Heart left ventricle (tissue), 16 donors: Measurements from ENCODE around the gene CITED2. TPM values are rescaled to one million over a fixed set of nuclear protein-coding genes. Genes with fewer than 3 reads are reported as not detected.

ENCODE experiments used
- ATAC-seq, 4 donors: fragments of 200-7000 bp; cut with Tn5 transposase; one replicate each; pipeline ENCODE4 v1.9.1; 2020 to 2022; ENCODE audit warnings: moderate library complexity in 4 of 4, mild to moderate bottlenecking in 3 of 4, moderate number of reproducible peaks in 1 of 4
- DNase-seq, 5 donors: peaks; one replicate each; pipeline ENCODE4 v3.0.0-alpha.2; 2020
- H3K27ac ChIP-seq, 12 donors: fragments of 200-600 bp; sonication (generic) in 4 of 12; one replicate each; pipeline versions ENCODE4 v1.5.0 to v1.8.0; 2016 to 2022; ENCODE audit warnings: mild to moderate bottlenecking in 2 of 12
- H3K27me3 ChIP-seq, 9 donors: fragments of 200-600 bp; sonication (generic) in 2 of 9; one replicate each; pipeline versions ENCODE4 v1.5.1 to v1.8.0; 2016 to 2022; ENCODE audit warnings: mild to moderate bottlenecking in 3 of 9
- H3K36me3 ChIP-seq, 9 donors: fragments of 200-600 bp; sonication (generic) in 2 of 9; one replicate each; pipeline versions ENCODE4 v1.5.0 to v1.8.0; 2018 to 2022; ENCODE audit warnings: mild to moderate bottlenecking in 2 of 9
- H3K4me1 ChIP-seq, 12 donors: fragments of 200-600 bp; sonication (generic) in 4 of 12; one replicate each; pipeline versions ENCODE4 v1.5.0 to v1.8.0; 2016 to 2022; ENCODE audit warnings: mild to moderate bottlenecking in 3 of 12
- H3K4me3 ChIP-seq, 12 donors: fragments of 200-600 bp; sonication (generic) in 4 of 12; one replicate each; pipeline versions ENCODE4 v1.5.0 to v1.8.0; 2017 to 2022; ENCODE audit warnings: mild to moderate bottlenecking in 9 of 12, moderate library complexity in 4 of 12
- H3K9me3 ChIP-seq, 12 donors: fragments of 200-600 bp; sonication (generic) in 4 of 12; one replicate each; pipeline versions ENCODE4 v1.5.0 to v1.8.0; 2016 to 2022; ENCODE audit warnings: mild to moderate bottlenecking in 1 of 12
- CTCF ChIP-seq, 12 donors: fragments of 200-600 bp; sonication (generic) in 4 of 12; IDR thresholded peaks; one replicate each; pipeline versions ENCODE4 v1.5.0 to v1.8.0; 2018 to 2022; ENCODE audit warnings: antibody characterized with exemption in 12 of 12, mild to moderate bottlenecking in 5 of 12
- POLR2A ChIP-seq, 2 donors: fragments of 450-650 bp; IDR thresholded peaks; one replicate each; pipeline ENCODE4 v1.6.1; 2017; ENCODE audit warnings: antibody characterized with exemption in 2 of 2, mild to moderate bottlenecking in 2 of 2, moderate library complexity in 2 of 2
- WGBS, 4 donors: extraction: QIAGEN DNeasy Blood & Tissue Kit in 2 of 4; methylation state at CpG; one replicate each; pipeline versions ENCODE4 v1.1.5 to v1.1.7; 2013 to 2018; 5-methylcytosine and 5-hydroxymethylcytosine counted together
- intact Hi-C, 10 donors: fragments of 100-400 bp; cut with DNase I; formaldehyde crosslinking; loops; one replicate each; pipeline versions ENCODE4 v1.11.1 to v1.14.2; 2022
- polyA plus RNA-seq, 2 donors: library from polyadenylated mRNA; stranded (reverse); fragments of 200-250 nt; gene quantifications; one replicate each; pipeline ENCODE4 v1.2.3, GENCODE V29; 2013
- total RNA-seq, 9 donors: library from RNA; depleted of rRNA in 2 of 9; stranded (reverse); fragments of >200 nt in 2 of 9; fragmentation: NEBNext Ultra II Directional in 3 of 9; extraction: Animal tissue kit (Norgen Biotek cat#: 25700) in 3 of 9; gene quantifications; one replicate each; pipeline versions ENCODE4 v1.1.0 to v1.2.4, GENCODE V29; 2016 to 2023
- donor health status: ischemic (EF 13 %, LVEDD 7.1; RV severe dilation, severe dysfunction).
- donor health status: healthy with polysubstance abuse.
- donor health status: DM: no; HTN: yes; CAD: no.
- donor health status: DM: no; HTN: no; CAD: no.
- donor health status: ischemic (EF 25% LVEDD 6.9; RV normal size, moderate dysfunction).
- donor health status: ischemic (EF 25% LVEDD 5.7; RV mildly dilated, moderate dysfunction).
- donor health status: healthy.
- donor health status: DM: yes; HTN: yes; CAD: no.
- donor health status: ischemic (EF 35%, LVEDD 5.7; RV mildly dilated, moderate dysfunction).
- donor health status: nonischemic (EF 11% LVEDD 7.7; RV severe dilation, severe dysfunction).
- donor health status: DM: yes; HTN: yes; CAD: no.
- donor health status: PGD.
- donor health status: ischemic (EF 29% LVEDD 5.4; RV normal size, mild dysfunction).
- donor health status: nonischemic (EF 23%, LVEDD 6.1; RV moderate dilation, normal function).

Gene CITED2
- total and polyA plus RNA-seq, 11 donors, result 13.0 to 233 (median 149) TPM

GRCh38 chr6:139395891-139396301 lies 21.4 kb upstream of the CITED2 start:
- H3K27ac ChIP-seq, result no peak overlapping the region
- no peak for DNase-seq
- H3K36me3 ChIP-seq, result no peaks in the 10 kb centered on the region
- WGBS, 4 donors, result 65 to 66% (median 65%) methylated on average over 9 of the region's 9 CpGs
- TF ChIP-seq CTCF (IDR thresholded peaks at IDR 0.05) (no peak), POLR2A (IDR thresholded peaks at IDR 0.05) (no peak)
- H3K4me1 ChIP-seq, result no peaks in the 10 kb centered on the region
- no peaks in the 10 kb centered on the region for H3K9me3 ChIP-seq
- intact Hi-C loops, result no loop called here
- H3K27me3 ChIP-seq, result no peaks in the 10 kb centered on the region
- no peak for ATAC-seq
- no peak overlapping the region for H3K4me3 ChIP-seq

GRCh38 chr6:139395371-139395770 lies 20.9 kb upstream of the CITED2 start:
- DNase-seq, result no peak
- WGBS, 4 donors, result 64 to 78% (median 70%) methylated on average over 1 of the region's 1 CpG
- H3K27me3 ChIP-seq, result no peaks in the 10 kb centered on the region
- no peak overlapping the region for H3K4me3 ChIP-seq
- no peak overlapping the region for H3K27ac ChIP-seq
- no peaks in the 10 kb centered on the region for H3K9me3 ChIP-seq
- H3K4me1 ChIP-seq, result no peaks in the 10 kb centered on the region
- intact Hi-C loops, result no loop called here
- TF ChIP-seq POLR2A (IDR thresholded peaks at IDR 0.05), result no peak
- no peak for TF ChIP-seq CTCF (IDR thresholded peaks at IDR 0.05)
- ATAC-seq, result no peak
- H3K36me3 ChIP-seq, result no peaks in the 10 kb centered on the region

- 71 to 83% (median 76%) methylated on average over 1 of the region's 1 CpG for whole genome bisulfite sequencing, 4 donors
- DNase-seq (no peak), ATAC-seq (no peak)
- TF ChIP-seq POLR2A (IDR thresholded peaks at IDR 0.05), result no peak
- no peak for TF ChIP-seq CTCF (IDR thresholded peaks at IDR 0.05)
- no peaks in the 10 kb centered on the region for H3K4me1 ChIP-seq
- no peak overlapping the region for H3K4me3 ChIP-seq
- H3K27me3 ChIP-seq, result no peaks in the 10 kb centered on the region
- H3K9me3 ChIP-seq, result no peaks in the 10 kb centered on the region
- H3K36me3 ChIP-seq, result no peaks in the 10 kb centered on the region
- intact Hi-C loops, result no loop called here
- H3K27ac ChIP-seq, result no peak overlapping the region
Measured at GRCh38 chr6:139394027-139394649, 19.7 kb upstream of the CITED2 start.

- no peak overlapping the region for H3K27ac ChIP-seq
- no peaks in the 10 kb centered on the region for H3K27me3 ChIP-seq
- no peak for TF ChIP-seq POLR2A (IDR thresholded peaks at IDR 0.05)
- no peak for TF ChIP-seq CTCF (IDR thresholded peaks at IDR 0.05)
- no peaks in the 10 kb centered on the region for H3K9me3 ChIP-seq
- DNase-seq (no peak), ATAC-seq (no peak)
- intact Hi-C loops, result no loop called here
- no peak overlapping the region for H3K4me3 ChIP-seq
- WGBS, 4 donors, result 84 to 88% (median 86%) methylated on average over 1 of the region's 1 CpG
- no peaks in the 10 kb centered on the region for H3K36me3 ChIP-seq
- H3K4me1 ChIP-seq, result no peaks in the 10 kb centered on the region
Measured at GRCh38 chr6:139392794-139393193, 18.3 kb upstream of the CITED2 start.
